NCI-H1417 treated with DMSO at 0.1 percent for 48 hours (cell line): ENCODE measurements around the gene ZBTB9.
"Not testable (repeated sequence)": the region's sequence is repeated elsewhere in the genome, so short reads cannot be mapped to it uniquely, and the experiment has no call there.

Experiments
- DNase-seq: peaks from one replicate; lab custom pipeline; 2025; lab: John Stamatoyannopoulos, UW

Gene ZBTB9

DNA sequence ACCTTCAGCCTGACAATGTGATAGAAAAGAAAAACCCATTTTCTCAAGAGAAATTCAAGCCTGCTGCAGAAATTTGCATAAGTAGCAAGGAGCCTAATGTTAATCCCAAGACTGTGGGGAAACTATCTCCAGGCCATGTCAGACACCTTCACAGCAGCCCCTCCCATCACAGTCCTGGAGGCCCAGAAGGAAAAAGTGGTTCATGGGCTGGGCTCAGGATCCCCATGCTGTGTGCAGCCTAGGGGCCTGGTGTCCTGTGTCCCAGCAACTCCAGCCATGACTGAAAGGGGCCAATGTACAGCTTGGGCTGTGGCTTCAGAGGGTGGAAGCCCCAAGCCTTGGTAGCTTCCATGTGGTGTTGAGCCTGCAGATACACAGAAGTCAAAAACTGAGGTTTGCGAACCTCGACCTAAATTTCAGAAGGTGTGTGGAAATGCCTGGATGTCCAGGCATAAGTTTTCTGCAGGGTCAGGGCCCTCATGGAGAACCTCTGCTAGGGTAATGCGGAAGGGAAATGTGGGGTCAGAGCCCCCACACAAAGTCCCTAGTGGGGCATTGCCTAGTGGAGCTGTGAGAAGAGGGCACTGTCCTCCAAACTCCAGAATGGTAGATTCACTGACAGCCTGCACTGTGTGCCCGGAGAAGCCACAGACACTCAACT is 11.8 kb downstream of the ZBTB9 start:
- no peak for DNase-seq

DNA sequence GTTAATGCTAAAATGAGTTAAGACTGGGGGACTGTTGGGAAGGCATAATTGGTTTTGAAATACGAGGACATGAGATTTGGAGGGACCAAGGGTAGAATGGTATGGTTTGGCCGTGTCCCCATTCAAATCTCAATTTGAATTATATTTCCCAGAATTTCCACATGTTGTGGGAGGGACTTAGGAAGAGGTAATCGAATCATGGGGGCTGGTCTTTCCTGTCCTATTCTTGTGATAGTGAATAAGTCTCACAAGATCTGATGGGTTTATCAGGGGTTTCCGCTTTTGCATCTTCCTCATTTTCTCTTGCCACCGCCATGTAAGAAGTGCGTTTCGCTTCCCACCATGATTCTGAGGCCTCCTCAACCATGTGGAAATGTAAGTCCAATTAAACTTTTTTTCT is 12.7 kb downstream of the ZBTB9 start:
- DNase-seq = no peak

GRCh38 chr6:33469661-33470060 is 15.3 kb downstream of the ZBTB9 start:
- no peak for DNase-seq

DNA sequence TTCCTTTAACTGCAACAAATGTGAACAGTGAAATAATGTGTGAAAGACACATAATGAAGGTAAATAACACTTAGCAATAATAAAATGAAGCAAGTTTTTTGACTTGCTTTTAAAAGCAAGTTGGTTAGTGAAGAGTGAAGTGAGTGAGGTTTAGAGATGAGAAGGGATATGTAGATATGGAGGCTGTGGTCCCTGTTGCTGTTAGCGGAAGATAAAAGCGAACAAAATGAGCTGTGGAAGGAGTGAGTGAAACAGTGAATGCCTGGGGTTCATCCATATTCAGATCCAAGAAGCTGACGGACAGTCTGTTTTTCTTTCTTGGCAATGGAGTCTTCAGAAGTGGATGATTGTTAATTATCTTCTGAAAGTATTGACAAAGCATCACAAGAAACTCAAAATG is 23.5 kb downstream of the ZBTB9 start:
- DNase-seq = no peak

DNA sequence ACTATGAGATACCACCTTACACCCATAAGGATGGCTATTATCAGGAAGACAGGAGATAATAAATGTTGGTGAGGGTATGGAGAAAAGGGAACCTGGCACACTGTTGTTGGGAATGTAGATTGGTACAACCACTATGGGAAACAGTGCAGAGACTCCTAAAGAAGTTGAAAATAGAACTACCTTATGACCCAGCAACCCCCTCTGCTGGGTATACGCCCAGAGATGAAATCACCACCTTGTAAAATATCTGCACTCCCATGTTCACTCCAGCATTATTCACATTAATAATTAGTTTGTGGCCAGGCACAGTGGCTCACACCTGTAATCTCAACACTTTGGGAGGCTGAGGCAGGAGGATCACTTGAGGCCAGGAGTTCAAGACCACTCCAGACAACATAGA is 26.8 kb downstream of the ZBTB9 start:
- DNase-seq = no peak

DNA sequence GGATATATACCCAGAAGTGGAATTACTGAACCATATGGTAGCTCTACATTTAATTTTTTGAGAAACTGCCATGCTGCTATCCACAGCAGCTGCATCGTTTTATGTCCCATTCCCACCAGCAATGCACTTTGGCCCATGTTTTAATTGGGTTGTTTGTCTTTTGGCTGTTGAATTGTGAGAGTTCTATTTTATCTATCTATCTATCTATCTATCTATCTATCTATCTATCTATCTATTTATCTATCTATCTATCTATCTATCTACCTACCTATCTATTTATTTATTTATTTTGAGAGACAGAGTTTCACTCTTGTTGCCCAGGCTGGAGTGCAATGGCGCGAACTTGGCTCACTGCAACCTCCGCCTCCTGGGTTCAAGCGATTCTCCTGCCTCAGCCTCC is 28.2 kb downstream of the ZBTB9 start:
- not testable (repeated sequence) for DNase-seq

- no peak for DNase-seq
These were observed 29.3 kb downstream of the ZBTB9 start for GRCh38 chr6:33483678-33484077.

GRCh38 chr6:33484673-33485262 is 30.4 kb downstream of the ZBTB9 start:
- DNase-seq = not testable (repeated sequence)

- not testable (repeated sequence) for DNase-seq
These were observed 31.3 kb downstream of the ZBTB9 start for GRCh38 chr6:33485680-33486079.

- DNase-seq = no peak
These were observed 34.0 kb downstream of the ZBTB9 start for GRCh38 chr6:33488339-33488738.

- DNase-seq = no peak
These were observed 35.8 kb downstream of the ZBTB9 start for GRCh38 chr6:33490198-33490597.

GRCh38 chr6:33490621-33491020 is 36.2 kb downstream of the ZBTB9 start:
- DNase-seq = no peak

DNA sequence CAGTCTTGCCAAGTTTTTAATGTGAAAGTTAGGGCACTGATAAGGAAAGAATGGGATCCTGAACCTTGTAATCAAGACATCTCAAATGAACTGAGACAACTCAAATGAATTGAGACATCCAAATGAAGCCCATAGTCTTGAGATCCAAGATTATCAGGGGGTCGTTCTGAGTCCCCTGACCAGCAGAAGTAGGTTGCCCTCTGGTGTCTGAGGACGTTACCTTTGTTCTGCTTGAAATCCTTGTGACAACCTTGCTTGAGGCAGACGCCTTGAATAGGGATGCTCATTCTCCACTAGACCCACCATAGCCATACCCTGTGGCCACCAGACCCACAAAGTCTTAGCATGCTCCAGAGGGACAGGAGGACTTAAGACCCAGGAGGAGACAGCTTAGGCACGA is 37.7 kb downstream of the ZBTB9 start:
- DNase-seq = no peak

- no peak for DNase-seq
These were observed 42.8 kb downstream of the ZBTB9 start for GRCh38 chr6:33497157-33497556.

GRCh38 chr6:33502486-33502885 is 48.1 kb downstream of the ZBTB9 start:
- no peak for DNase-seq

DNA sequence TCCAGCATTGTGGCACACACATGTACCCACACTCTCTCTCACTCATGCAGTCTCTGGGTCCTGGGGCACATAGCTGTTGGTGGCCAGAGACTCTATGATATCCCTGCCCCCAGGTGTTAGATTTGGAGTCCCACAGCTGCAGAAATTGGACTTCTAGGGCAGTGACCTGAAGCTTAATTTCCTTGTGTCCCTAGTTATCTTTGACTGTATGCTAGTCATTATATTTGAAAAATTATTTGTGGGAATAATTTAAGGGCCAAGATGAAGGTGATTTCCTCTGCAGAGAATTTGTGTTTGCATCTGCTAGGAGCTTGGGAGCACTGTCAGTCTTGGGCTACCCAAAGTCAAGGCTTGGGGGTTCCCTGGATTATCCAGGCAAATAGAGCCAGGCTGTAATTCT is 50.1 kb downstream of the ZBTB9 start:
- no peak for DNase-seq

DNA sequence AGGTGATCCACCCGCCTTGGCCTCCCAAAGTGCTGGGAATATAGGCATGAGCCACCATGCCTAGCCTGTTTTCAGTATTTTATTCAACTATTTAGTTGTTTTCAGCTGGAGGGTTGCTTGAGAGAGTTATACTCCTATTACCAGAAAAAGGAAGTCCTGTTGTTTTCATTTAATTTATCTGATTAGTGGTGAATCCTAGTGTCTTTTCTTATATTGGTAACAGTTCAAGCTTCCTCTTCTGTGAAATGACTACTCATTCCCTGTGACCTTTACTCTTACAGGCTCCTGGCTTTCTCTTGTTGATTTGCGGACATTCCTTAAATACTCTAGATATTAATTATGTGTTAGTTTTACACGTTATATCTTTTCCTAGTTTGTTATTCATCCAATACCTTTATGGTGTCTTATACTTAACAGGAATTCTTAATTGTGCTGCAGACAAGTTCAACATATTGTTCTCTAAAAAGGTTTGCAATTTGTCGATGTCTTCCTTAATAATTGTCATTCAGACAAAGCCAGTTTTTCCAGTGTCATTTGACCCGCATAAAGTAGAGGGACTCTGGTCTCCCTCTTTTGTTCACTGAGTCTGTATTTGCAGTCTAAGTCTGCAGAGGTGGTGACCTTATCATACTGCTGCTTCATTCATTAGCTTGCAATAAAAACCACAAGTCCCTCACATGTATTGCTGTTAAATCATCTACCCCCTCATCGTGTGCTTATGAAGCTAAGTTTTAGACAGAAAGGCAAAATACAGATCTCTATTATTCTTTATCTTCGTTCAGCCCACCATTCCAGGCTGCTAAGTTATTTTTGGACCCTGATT is 51.4 kb downstream of the ZBTB9 start:
- DNase-seq = no peak
